Right lobe of liver (tissue), 6 donors: ENCODE results near the gene NSMCE3. TPM values are rescaled to one million over a fixed set of nuclear protein-coding genes. Genes with fewer than 3 reads are reported as not detected.
"Not testable (repeated sequence)": the region's sequence is repeated elsewhere in the genome, so short reads cannot be mapped to it uniquely, and the experiment has no call there.

Experiments
- ATAC-seq, 4 donors: fragments of 200-7000 bp; cut with Tn5 transposase; one replicate each; pipeline ENCODE4 v1.9.1; 2020; ENCODE audit warnings: mild to moderate bottlenecking in 4 of 4, moderate library complexity in 4 of 4
- DNase-seq, 3 donors: peaks; one replicate each; pipeline ENCODE4 v3.0.0-alpha.2; 2020
- H3K27ac ChIP-seq, 3 donors: fragments of 200-600 bp; one replicate each; pipeline ENCODE4 v1.8.0; 2022
- H3K27me3 ChIP-seq, 2 donors: fragments of 200-600 bp; one replicate each; pipeline ENCODE4 v1.8.0; 2022
- H3K36me3 ChIP-seq, 4 donors: fragments of 200-600 bp; sonication (generic) in 1 of 4; one replicate each; pipeline versions ENCODE4 v1.5.1 to v1.8.0; 2017 to 2022; ENCODE audit warnings: control low read depth in 1 of 4
- H3K4me1 ChIP-seq, 4 donors: fragments of 200-600 bp; sonication (generic) in 1 of 4; one replicate each; pipeline versions ENCODE4 v1.5.1 to v1.8.0; 2017 to 2022; ENCODE audit warnings: control low read depth in 1 of 4
- H3K4me3 ChIP-seq, 3 donors: fragments of 200-600 bp; one replicate each; pipeline ENCODE4 v1.8.0; 2022
- H3K9me3 ChIP-seq, 4 donors: fragments of 200-600 bp; sonication (generic) in 1 of 4; one replicate each; pipeline versions ENCODE4 v1.5.1 to v1.8.0; 2017 to 2022; ENCODE audit warnings: control low read depth in 1 of 4
- CTCF ChIP-seq, 4 donors: fragments of 200-600 bp in 3 of 4; fragments of 450-650 bp in 1 of 4; IDR thresholded peaks; one replicate each; pipeline versions ENCODE4 v1.5.1 to v1.8.0; 2016 to 2022; ENCODE audit warnings: antibody characterized with exemption in 4 of 4, mild to moderate bottlenecking in 2 of 4
- POLR2A ChIP-seq: fragments of 450-650 bp; IDR thresholded peaks from one replicate; pipeline ENCODE4 v1.6.1; 2017; ENCODE audit warnings: antibody characterized with exemption, mild to moderate bottlenecking
- WGBS: methylation state at CpG from one replicate; pipeline ENCODE4 v1.1.6; 2018; ENCODE audit warnings: low coverage, low lambda C conversion rate; ENCODE audit not compliant: insufficient coverage; ENCODE audit errors: missing lambda C conversion rate; 5-methylcytosine and 5-hydroxymethylcytosine counted together
- intact Hi-C, 2 donors: fragments of 100-400 bp; cut with DNase I; formaldehyde crosslinking; loops; one replicate each; pipeline versions ENCODE4 v1.11.2 to v1.14.1; 2022
- total RNA-seq, 6 experiments: library from RNA; depleted of rRNA in 2 of 6; stranded (reverse); fragments of >200 nt in 2 of 6; fragmentation: NEBNext Ultra II Directional in 3 of 6; extraction: Animal tissue kit (Norgen Biotek cat#: 25700) in 3 of 6; gene quantifications; one replicate each; pipeline versions ENCODE4 v1.1.0 to v1.2.4, GENCODE V29; 2016 to 2023
- donor health status: DM: no; HTN: yes; CAD: no.
- donor health status: DM: no; HTN: no; CAD: no.
- donor health status: DM: no; HTN: no; CAD: no.
- donor health status: DM: no; HTN: yes; CAD: no.
- donor health status: DM: no; HTN: yes; CAD: no.

The NSMCE3 gene
- total RNA-seq, 6 experiments from 2014 or later = 2.2 to 4.4 (median 3.1) TPM

GRCh38 chr15:29233566-29233965, 36.1 kb downstream of the NSMCE3 start:
- ATAC-seq = no peak
- H3K36me3 ChIP-seq = no peaks in the 10 kb centered on the region
- no peaks in the 10 kb centered on the region for H3K4me1 ChIP-seq
- H3K4me3 ChIP-seq = no peak overlapping the region
- intact Hi-C loops = no loop called here
- DNase-seq = no peak
- H3K27me3 ChIP-seq = no peaks in the 10 kb centered on the region
- no peaks in the 10 kb centered on the region for H3K9me3 ChIP-seq
- WGBS = 71% methylated on average over 3 of the region's 4 CpGs
- TF ChIP-seq CTCF (IDR thresholded peaks at IDR 0.05) = no peak
- no peak for TF ChIP-seq POLR2A
- no peak overlapping the region for H3K27ac ChIP-seq

DNA sequence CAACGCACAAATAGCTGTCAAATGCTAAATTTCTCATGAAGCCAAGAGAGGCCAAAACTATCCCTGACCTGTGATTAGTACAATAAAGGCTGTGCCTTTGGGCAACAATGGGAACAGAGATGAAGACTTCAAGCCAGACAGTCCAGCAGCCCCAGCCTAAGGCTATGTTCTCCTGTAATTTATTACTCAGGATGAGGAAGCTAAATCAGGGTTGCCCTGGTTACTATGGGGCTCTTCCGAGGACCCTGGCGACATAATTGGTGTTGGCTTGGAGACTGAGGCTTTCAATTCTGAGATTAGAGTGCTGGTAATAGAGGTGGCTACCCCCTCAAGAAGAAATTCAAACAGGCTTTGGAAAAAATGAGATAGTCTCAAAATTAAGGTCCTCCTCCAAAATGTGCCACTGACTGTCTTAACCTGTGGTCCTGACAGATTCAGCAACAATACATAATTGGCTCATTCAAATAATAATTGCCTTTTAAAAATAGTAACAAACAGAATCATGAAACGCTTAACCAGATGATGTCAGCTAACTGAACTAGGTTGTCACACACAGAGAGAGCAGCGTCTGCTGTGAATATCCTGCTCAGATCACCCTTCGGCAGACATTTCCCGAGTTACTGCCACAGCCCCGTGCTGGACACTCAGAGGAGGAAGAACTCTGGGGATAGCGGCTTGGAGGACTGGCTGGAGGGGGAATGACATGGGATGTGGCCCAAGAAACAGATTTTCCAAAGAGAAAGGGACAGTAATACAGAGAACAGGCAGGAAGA, 43.0 kb downstream of the NSMCE3 start:
- no peaks in the 10 kb centered on the region for H3K9me3 ChIP-seq
- ATAC-seq = no peak

DNA sequence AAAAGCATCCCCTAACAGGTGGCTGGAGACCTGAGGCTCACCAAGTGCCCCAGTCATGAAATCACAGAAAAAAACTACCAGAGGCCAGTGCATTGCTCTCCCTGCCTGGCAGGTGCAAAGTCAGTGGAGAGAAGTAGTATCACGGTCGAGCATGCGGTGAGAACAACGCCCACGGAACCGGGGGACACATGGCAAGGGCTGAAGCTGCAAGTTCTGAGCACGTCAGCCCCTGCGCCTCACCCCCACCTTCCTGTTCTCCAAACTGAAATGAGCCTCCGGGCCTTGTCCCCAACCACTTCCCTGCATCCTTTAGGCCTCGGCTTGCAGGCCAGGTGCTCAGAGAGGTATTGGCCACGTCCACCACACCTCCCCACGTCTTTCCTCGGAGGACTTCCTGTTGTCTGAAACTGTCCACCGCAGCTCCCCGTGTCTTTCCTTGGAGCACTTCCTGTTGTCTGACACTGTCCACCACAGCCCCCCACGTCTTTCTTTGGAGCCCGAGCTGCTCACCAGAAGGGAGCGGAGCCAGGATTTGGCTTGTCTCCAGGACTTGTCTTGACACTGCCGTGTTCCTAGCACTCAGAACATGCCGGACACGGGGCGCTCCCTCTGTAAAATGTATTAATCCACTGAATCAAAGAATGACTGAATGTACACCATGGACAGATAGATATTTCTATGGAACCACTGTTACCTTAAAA, 43.9 kb downstream of the NSMCE3 start:
- H3K36me3 ChIP-seq = no peaks in the 10 kb centered on the region
- H3K9me3 ChIP-seq = no peaks in the 10 kb centered on the region
- no peak overlapping the region for H3K27ac ChIP-seq
- H3K4me3 ChIP-seq = no peak overlapping the region
- intact Hi-C loops = no loop called here
- H3K4me1 ChIP-seq = no peaks in the 10 kb centered on the region
- ATAC-seq (no peak), DNase-seq (no peak)
- TF ChIP-seq CTCF (IDR thresholded peaks at IDR 0.05) (no peak), POLR2A (no peak)
- no peaks in the 10 kb centered on the region for H3K27me3 ChIP-seq
- 57% methylated on average over 14 of the region's 22 CpGs for WGBS

More for the DNA sequence above, 43.0 kb downstream of the NSMCE3 start:
- 37% methylated on average over 9 of the region's 9 CpGs for WGBS
- intact Hi-C loops = no loop called here
- H3K4me1 ChIP-seq = no peaks in the 10 kb centered on the region
- TF ChIP-seq POLR2A = no peak
- no peak for TF ChIP-seq CTCF (IDR thresholded peaks at IDR 0.05)
- DNase-seq = no peak
- H3K36me3 ChIP-seq = no peaks in the 10 kb centered on the region
- H3K4me3 ChIP-seq = no peak overlapping the region
- H3K27me3 ChIP-seq = no peaks in the 10 kb centered on the region
- no peak overlapping the region for H3K27ac ChIP-seq

DNA sequence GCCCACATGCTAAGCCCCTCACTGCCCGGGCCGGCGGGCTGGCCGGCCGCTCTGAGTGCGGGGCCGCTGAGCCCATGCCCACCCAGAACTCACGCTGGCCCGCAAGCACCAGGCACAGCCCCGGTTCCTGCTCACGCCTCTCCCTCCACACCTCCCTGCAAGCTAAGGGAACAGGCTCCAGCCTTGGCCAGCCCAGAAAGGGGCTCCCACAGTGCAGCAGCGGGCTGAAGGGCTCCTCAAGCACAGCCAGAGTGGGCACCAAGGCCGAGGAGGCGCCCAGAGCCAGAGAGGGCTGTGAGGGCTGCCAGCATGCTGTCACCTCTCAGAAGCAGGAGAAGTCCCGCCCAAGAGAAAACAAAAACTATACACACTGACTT, 44.6 kb downstream of the NSMCE3 start:
- H3K27ac ChIP-seq, H3K4me3 ChIP-seq, H3K36me3 ChIP-seq, H3K4me1 ChIP-seq, ATAC-seq, intact Hi-C loops, H3K27me3 ChIP-seq, DNase-seq, H3K9me3 ChIP-seq: not testable (repeated sequence)
- 40% methylated on average over 2 of the region's 15 CpGs for WGBS

GRCh38 chr15:29224235-29224986, 45.2 kb downstream of the NSMCE3 start:
- H3K4me1 ChIP-seq, H3K27me3 ChIP-seq, H3K36me3 ChIP-seq, H3K9me3 ChIP-seq, DNase-seq, H3K4me3 ChIP-seq, intact Hi-C loops, H3K27ac ChIP-seq, ATAC-seq: not testable (repeated sequence)
- WGBS = 80% methylated on average over 4 of the region's 19 CpGs
